ENCODE measurements around the gene DDB1.

GRCh38 chr11:61361741-61362541, 29.0 kb upstream of the DDB1 start, which contains the start of the genes CYB561A3 and TMEM138:
- TF ChIP-seq ZBTB34 (CRISPR knock-in tag; IDR thresholded peaks at IDR 0.05) = 0 out of 2 replicates have a peak, but pooled peaks have one; percentile 26
- no peak for TF ChIP-seq POLR2AphosphoS2 (IDR thresholded peaks at IDR 0.05; ENCODE audit: low read depth, low read length)
- TF ChIP-seq ZNF207 (IDR thresholded peaks at IDR 0.05; ENCODE audit: borderline replicate concordance) = no peak
- no peak for TF ChIP-seq KIAA2018 (CRISPR knock-in tag; IDR thresholded peaks at IDR 0.05; ENCODE audit: borderline replicate concordance)
- 0 out of 2 replicates have a peak, but pooled peaks have one; percentile 15 for TF ChIP-seq CTCF (CRISPR knock-in tag; IDR thresholded peaks at IDR 0.05)
- no peak for TF ChIP-seq SMAD1 (CRISPR knock-in tag; IDR thresholded peaks at IDR 0.05; ENCODE audit: borderline replicate concordance, low read depth)
- TF ChIP-seq ATF3 (CRISPR knock-in tag; IDR thresholded peaks at IDR 0.05) = no peak
- TF ChIP-seq FOXA1 (IDR thresholded peaks at IDR 0.05) = no peak
- no peak for TF ChIP-seq FOXA1 (CRISPR knock-in tag; IDR thresholded peaks at IDR 0.05)
- peak; percentile 78; the same call in 1 of the 2 replicates for TF ChIP-seq BORCS8-MEF2B (CRISPR knock-in tag; IDR thresholded peaks at IDR 0.05)
- no peak; the same call in 1 of the 2 replicates for TF ChIP-seq CBFB (CRISPR knock-in tag; IDR thresholded peaks at IDR 0.05)
- TF ChIP-seq AKNA (CRISPR knock-in tag; IDR thresholded peaks at IDR 0.05; ENCODE audit: borderline replicate concordance) = no peak
- no peak for TF ChIP-seq NFE2L2 (IDR thresholded peaks at IDR 0.05; ENCODE audit: low read length)
- TF ChIP-seq NCOR1 (IDR thresholded peaks at IDR 0.05; ENCODE audit: borderline replicate concordance, low read length) = peak; percentile 19; the same call in 1 of the 2 replicates
